ENCODE measurements around the gene RNF135.
"Not testable (repeated sequence)": the region's sequence is repeated elsewhere in the genome, so short reads cannot be mapped to it uniquely, and the experiment has no call there.

DNA sequence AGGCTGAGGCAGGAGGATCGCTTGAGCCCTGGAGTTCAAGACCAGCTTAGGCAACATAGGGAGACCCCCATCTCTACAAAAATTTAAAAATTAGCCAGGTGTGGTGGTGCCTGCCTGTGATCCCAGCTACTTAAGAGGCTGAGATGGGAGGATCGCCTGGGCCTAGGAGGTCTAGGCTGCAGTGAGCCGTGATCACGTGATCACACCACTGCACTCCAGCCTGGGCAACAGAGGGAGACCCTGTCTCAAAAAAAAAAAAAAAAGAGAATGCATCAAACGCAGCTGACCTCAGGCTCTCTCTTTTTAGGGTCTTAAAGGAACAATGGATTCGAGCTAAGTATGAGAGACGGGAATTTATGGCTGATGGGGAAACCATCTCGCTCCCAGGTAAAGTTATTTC lies 39.3 kb upstream of the RNF135 start:
- TF ChIP-seq, protein P1, sequence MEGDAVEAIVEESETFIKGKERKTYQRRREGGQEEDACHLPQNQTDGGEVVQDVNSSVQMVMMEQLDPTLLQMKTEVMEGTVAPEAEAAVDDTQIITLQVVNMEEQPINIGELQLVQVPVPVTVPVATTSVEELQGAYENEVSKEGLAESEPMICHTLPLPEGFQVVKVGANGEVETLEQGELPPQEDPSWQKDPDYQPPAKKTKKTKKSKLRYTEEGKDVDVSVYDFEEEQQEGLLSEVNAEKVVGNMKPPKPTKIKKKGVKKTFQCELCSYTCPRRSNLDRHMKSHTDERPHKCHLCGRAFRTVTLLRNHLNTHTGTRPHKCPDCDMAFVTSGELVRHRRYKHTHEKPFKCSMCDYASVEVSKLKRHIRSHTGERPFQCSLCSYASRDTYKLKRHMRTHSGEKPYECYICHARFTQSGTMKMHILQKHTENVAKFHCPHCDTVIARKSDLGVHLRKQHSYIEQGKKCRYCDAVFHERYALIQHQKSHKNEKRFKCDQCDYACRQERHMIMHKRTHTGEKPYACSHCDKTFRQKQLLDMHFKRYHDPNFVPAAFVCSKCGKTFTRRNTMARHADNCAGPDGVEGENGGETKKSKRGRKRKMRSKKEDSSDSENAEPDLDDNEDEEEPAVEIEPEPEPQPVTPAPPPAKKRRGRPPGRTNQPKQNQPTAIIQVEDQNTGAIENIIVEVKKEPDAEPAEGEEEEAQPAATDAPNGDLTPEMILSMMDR (IDR thresholded peaks at IDR 0.05; ENCODE audit: low read depth, low read length) = not testable (repeated sequence)
- TF ChIP-seq EZH2phosphoT487 (IDR thresholded peaks at IDR 0.05; ENCODE audit: low read depth) = not testable (repeated sequence)
